HEK293 (cell line): Measurements from ENCODE around the gene TBX1.

Experiments used
- CTCF ChIA-PET: fragments of 350-600 bp; formaldehyde crosslinking; extraction: SDS; loops from one replicate; lab custom pipeline; 2021; ENCODE audit warnings: antibody characterized with exemption; lab: Yijun Ruan, JAX
- POLR2A ChIA-PET: fragments of 300-600 bp; formaldehyde crosslinking; extraction: SDS; loops from one replicate; lab custom pipeline; 2020; ENCODE audit warnings: antibody characterized with exemption, inconsistent platforms; lab: Yijun Ruan, JAX
- H3K27ac ChIP-seq: fragments of 200-500 bp; sonication (Bioruptor generic); 2 replicates; pipeline ENCODE4 v1.5.1; 2014; ENCODE audit warnings: low read depth, low read length, control low read depth, inconsistent platforms; ENCODE audit errors: extremely low read depth
- H3K36me3 ChIP-seq, 2 experiments: fragments of 200-500 bp in 1 of 2; sonication (Bioruptor generic) in 1 of 2; 1 replicate in 1 of 2; 2 replicates in 1 of 2; pipeline ENCODE4 v1.5.1; 2014 to 2017; ENCODE audit warnings: inconsistent platforms in 2 of 2, low read length in 2 of 2; ENCODE audit not compliant: control insufficient read depth in 2 of 2, insufficient read depth in 1 of 2
- H3K4me1 ChIP-seq: fragments of 200-500 bp; sonication (Bioruptor generic); 2 replicates; pipeline ENCODE4 v1.5.1; 2014; ENCODE audit warnings: mild to moderate bottlenecking, low read length, inconsistent platforms; ENCODE audit not compliant: control insufficient read depth, insufficient read depth
- H3K4me3 ChIP-seq: 2 replicates; pipeline ENCODE4 v1.5.1; 2011; ENCODE audit warnings: low read depth, mild to moderate bottlenecking, control low read depth, low read length, moderate library complexity
- H3K9me3 ChIP-seq: fragments of 200-500 bp; sonication (Bioruptor generic); 2 replicates; pipeline ENCODE4 v1.5.1; 2014; ENCODE audit warnings: low read depth, low read length, inconsistent platforms; ENCODE audit not compliant: control insufficient read depth, insufficient read depth
- BCL6B ChIP-seq: fragments of 450-650 bp; formaldehyde crosslinking; IDR thresholded peaks from 2 replicates; pipeline ENCODE4 v1.5.1; 2017; ENCODE audit warnings: missing biosample characterization, missing genetic modification characterization
- CTCF ChIP-seq: fragments of 450-650 bp; formaldehyde crosslinking; IDR thresholded peaks from 2 replicates; pipeline ENCODE4 v1.5.1; 2016; ENCODE audit warnings: missing biosample characterization, missing genetic modification characterization
- FEZF1 ChIP-seq: fragments of 450-650 bp; formaldehyde crosslinking; IDR thresholded peaks from 2 replicates; pipeline ENCODE4 v1.5.1; 2016; ENCODE audit warnings: missing biosample characterization, missing genetic modification characterization
- GLIS1 ChIP-seq: fragments of 450-650 bp; formaldehyde crosslinking; IDR thresholded peaks from 2 replicates; pipeline ENCODE4 v1.5.1; 2016; ENCODE audit warnings: missing biosample characterization, missing genetic modification characterization
- GLIS2 ChIP-seq: fragments of 450-650 bp; formaldehyde crosslinking; IDR thresholded peaks from 2 replicates; pipeline ENCODE4 v1.5.1; 2016; ENCODE audit warnings: missing biosample characterization, missing genetic modification characterization
- HOXD13 ChIP-seq: sonication (generic); formaldehyde crosslinking; IDR thresholded peaks from 2 replicates; pipeline ENCODE4 v1.8.0; 2022; ENCODE audit warnings: missing genetic modification reagents, borderline replicate concordance
- KLF17 ChIP-seq: fragments of 450-650 bp; formaldehyde crosslinking; IDR thresholded peaks from 2 replicates; pipeline ENCODE4 v1.5.1; 2016; ENCODE audit warnings: missing biosample characterization, missing genetic modification characterization
- KLF9 ChIP-seq: fragments of 450-650 bp; formaldehyde crosslinking; IDR thresholded peaks from 2 replicates; pipeline ENCODE4 v1.5.1; 2016; ENCODE audit warnings: missing biosample characterization, missing genetic modification characterization, low read depth
- PRDM6 ChIP-seq: fragments of 450-650 bp; formaldehyde crosslinking; IDR thresholded peaks from 2 replicates; pipeline ENCODE4 v1.5.1; 2017; ENCODE audit warnings: missing biosample characterization, missing genetic modification characterization
- SCRT2 ChIP-seq: fragments of 450-650 bp; formaldehyde crosslinking; IDR thresholded peaks from 2 replicates; pipeline ENCODE4 v1.5.1; 2016; ENCODE audit warnings: missing biosample characterization, missing genetic modification characterization
- TCF7L2 ChIP-seq: IDR thresholded peaks from 2 replicates; pipeline ENCODE4 v1.6.1; 2011; ENCODE audit warnings: low read depth, mild to moderate bottlenecking, inconsistent platforms, low read length, moderate library complexity, borderline replicate concordance
- ZBTB7A ChIP-seq: fragments of 450-650 bp; formaldehyde crosslinking; IDR thresholded peaks from 2 replicates; pipeline ENCODE4 v1.5.1; 2016; ENCODE audit warnings: low read depth, missing biosample characterization, missing genetic modification characterization
- ZNF18 ChIP-seq: fragments of 450-650 bp; formaldehyde crosslinking; IDR thresholded peaks from 2 replicates; pipeline ENCODE4 v1.5.1; 2016; ENCODE audit warnings: missing biosample characterization, missing genetic modification characterization
- ZNF266 ChIP-seq: fragments of 450-650 bp; formaldehyde crosslinking; IDR thresholded peaks from 2 replicates; pipeline ENCODE4 v1.5.1; 2016; ENCODE audit warnings: missing biosample characterization, missing genetic modification characterization, low read depth
- ZNF311 ChIP-seq: fragments of 450-650 bp; formaldehyde crosslinking; IDR thresholded peaks from 2 replicates; pipeline ENCODE4 v1.5.1; 2017; ENCODE audit warnings: missing biosample characterization, missing genetic modification characterization, borderline replicate concordance
- ZNF335 ChIP-seq: fragments of 450-650 bp; formaldehyde crosslinking; conservative IDR thresholded peaks from 2 replicates; pipeline ENCODE4 v1.5.1; 2016; ENCODE audit warnings: missing biosample characterization, missing genetic modification characterization
- ZNF341 ChIP-seq: fragments of 450-650 bp; formaldehyde crosslinking; IDR thresholded peaks from 2 replicates; pipeline ENCODE4; 2016; ENCODE audit warnings: low read depth, missing biosample characterization, missing genetic modification characterization
- ZNF514 ChIP-seq: fragments of 450-650 bp; formaldehyde crosslinking; IDR thresholded peaks from 2 replicates; pipeline ENCODE4 v1.5.1; 2016; ENCODE audit warnings: missing biosample characterization, missing genetic modification characterization
- ZNF529 ChIP-seq: fragments of 450-650 bp; formaldehyde crosslinking; IDR thresholded peaks from 2 replicates; pipeline ENCODE4 v1.5.1; 2017; ENCODE audit warnings: missing genetic modification characterization, missing biosample characterization; ENCODE audit not compliant: insufficient replicate concordance
- ZNF692 ChIP-seq: fragments of 450-650 bp; formaldehyde crosslinking; IDR thresholded peaks from 2 replicates; pipeline ENCODE4 v1.5.1; 2016; ENCODE audit warnings: missing biosample characterization, missing genetic modification characterization
- ZNF843 ChIP-seq: fragments of 450-650 bp; formaldehyde crosslinking; IDR thresholded peaks from 2 replicates; pipeline ENCODE4 v1.5.1; 2016; ENCODE audit warnings: missing biosample characterization, missing genetic modification characterization

Gene TBX1

GRCh38 chr22:19751497-19752245, 8.9 kb upstream of the TBX1 start (continued):
- TF ChIP-seq KLF17 (tag by site-specific recombination) (0 out of 2 replicates have a peak, but pooled peaks have one; percentile 33), ZNF341 (tag by site-specific recombination) (peak; percentile 43), TCF7L2 (no peak), ZBTB7A (no peak), ZNF529 (tag by site-specific recombination) (no peak), ZNF692 (tag by site-specific recombination) (peak; percentile 65; the same call in 1 of the 2 replicates), ZNF514 (tag by site-specific recombination) (no peak), ZNF266 (no peak), GLIS1 (tag by site-specific recombination) (peak; percentile 45; the same call in 1 of the 2 replicates), ZNF335 (tag by site-specific recombination) (no peak), GLIS2 (tag by site-specific recombination) (0 out of 2 replicates have a peak, but pooled peaks have one; percentile 18), PRDM6 (no peak), KLF9 (tag by site-specific recombination) (no peak), FEZF1 (tag by site-specific recombination) (no peak), BCL6B (no peak), SCRT2 (no peak), ZNF311 (tag by site-specific recombination) (no peak), HOXD13 (CRISPR knock-in tag) (no peak)

GRCh38 chr22:19753090-19753842, 7.3 kb upstream of the TBX1 start:
- ChIA-PET POLR2A (no interaction called here), CTCF (interaction anchor here (1.1 to 5.3 kb wide), 7 partner anchors 8 to 42 kb away, joined by 3 to 42 read pairs (median 6); no protein-coding TSS in a partner anchor)
- no peaks in the 10 kb centered on the region for H3K9me3 ChIP-seq

More at GRCh38 chr22:19753090-19753842, 7.3 kb upstream of the TBX1 start:
- TF ChIP-seq ZNF18 (tag by site-specific recombination) = peak; percentile 89
- TF ChIP-seq CTCF = peak; percentile 48
- TF ChIP-seq ZNF843 (tag by site-specific recombination) = no peak
- H3K36me3 ChIP-seq = no peaks in the 10 kb centered on the region
- no peaks in the 10 kb centered on the region for H3K4me1 ChIP-seq
- no peak overlapping the region for H3K27ac ChIP-seq
- H3K4me3 ChIP-seq = no peak overlapping the region
